CD4-positive, alpha-beta T cell (primary cell): ENCODE measurements around the gene RAB35. TPM values are rescaled to one million over a fixed set of nuclear protein-coding genes. Genes with fewer than 3 reads are reported as not detected.

Source experiments
- ATAC-seq: fragments of 200-7000 bp; cut with Tn5 transposase; one replicate; pipeline ENCODE4 v1.10.0; 2022; ENCODE audit warnings: mild to moderate bottlenecking; ENCODE audit not compliant: poor library complexity
- CTCF ChIA-PET: fragments of 350-600 bp; sonication (Branson Sonifier 250); formaldehyde crosslinking; loops from one replicate; lab custom pipeline; 2021; ENCODE audit warnings: antibody characterized with exemption, inconsistent platforms; lab: Charles Lee
- POLR2A ChIA-PET: fragments of 350-600 bp; sonication (Branson Sonifier 250); formaldehyde crosslinking; loops from one replicate; lab custom pipeline; 2021; ENCODE audit warnings: antibody characterized with exemption, inconsistent platforms; lab: Charles Lee
- DNase-seq, 14 experiments: peaks; one replicate each; pipeline ENCODE4 v3.0.0-alpha.2; 2013 to 2020; ENCODE audit warnings: mixed read lengths in 2 of 14
- H3K27ac ChIP-seq, 2 donors: one replicate each; pipeline versions ENCODE4 v1.5.1 to v1.7.0; 2013; ENCODE audit warnings: low read length in 2 of 2, low read depth in 1 of 2, mild to moderate bottlenecking in 1 of 2
- H3K27me3 ChIP-seq, 2 experiments: 1 replicate in 1 of 2; 2 replicates in 1 of 2; pipeline versions ENCODE4 v1.6.1 to v1.7.0; 2013; ENCODE audit warnings: low read length in 2 of 2, control low read depth in 1 of 2, mild to moderate bottlenecking in 1 of 2, moderate library complexity in 1 of 2; ENCODE audit not compliant: insufficient read depth in 2 of 2, control insufficient read depth in 1 of 2
- H3K36me3 ChIP-seq: one replicate; pipeline ENCODE4 v1.6.1; 2013; ENCODE audit warnings: low read length, control low read depth; ENCODE audit not compliant: insufficient read depth
- H3K4me1 ChIP-seq: one replicate; pipeline ENCODE4 v1.6.1; 2013; ENCODE audit warnings: low read length, control low read depth; ENCODE audit not compliant: insufficient read depth
- H3K4me3 ChIP-seq: one replicate; pipeline ENCODE4 v1.5.1; 2013; ENCODE audit warnings: mild to moderate bottlenecking, low read length, moderate library complexity
- H3K9me3 ChIP-seq, 2 experiments: 1 replicate in 1 of 2; 2 replicates in 1 of 2; pipeline versions ENCODE4 v1.6.1 to v1.7.0; 2013; ENCODE audit warnings: low read length in 2 of 2, mild to moderate bottlenecking in 2 of 2, control low read depth in 1 of 2, moderate library complexity in 1 of 2; ENCODE audit not compliant: control insufficient read depth in 1 of 2, insufficient read depth in 1 of 2
- H3K27ac Mint-ChIP-seq: one replicate; pipeline ENCODE4 v1.8.0; 2020; ENCODE audit warnings: mixed read lengths
- H3K27me3 Mint-ChIP-seq: one replicate; pipeline ENCODE4 v1.8.0; 2021; ENCODE audit warnings: mixed read lengths
- H3K36me3 Mint-ChIP-seq: one replicate; pipeline ENCODE4 v1.8.0; 2021; ENCODE audit warnings: low read depth, mixed read lengths
- H3K4me1 Mint-ChIP-seq: one replicate; pipeline ENCODE4 v1.8.0; 2021; ENCODE audit warnings: low read depth, mixed read lengths
- H3K4me3 Mint-ChIP-seq: one replicate; pipeline ENCODE4 v1.8.0; 2020; ENCODE audit warnings: mild to moderate bottlenecking, mixed read lengths
- H3K9me3 Mint-ChIP-seq: one replicate; pipeline ENCODE4 v1.8.0; 2020; ENCODE audit warnings: mixed read lengths
- intact Hi-C, 2 experiments: fragments of 100-400 bp; cut with DNase I in 1 of 2; cut with micrococcal nuclease in 1 of 2; formaldehyde crosslinking; loops; one replicate each; pipeline versions ENCODE4 v1.15.1 to v1.9.0; 2023 to 2025; cut with DNase I, micrococcal nuclease
- total RNA-seq, 174 experiments: library from RNA in 2 of 174; stranded (reverse) in 2 of 174; gene quantifications; one replicate each; pipeline ENCODE4 v1.2.3 and lab custom pipeline; 2021 to 2026
- TF ChIP-seq, protein P1 (sequence below): fragments of 200-600 bp; IDR thresholded peaks from one replicate; pipeline ENCODE4 v1.8.0; 2022; ENCODE audit warnings: antibody characterized with exemption, mild to moderate bottlenecking

Gene RAB35
- total RNA-seq, 2 experiments from 2014 or later: 49.7 to 53.8 TPM

DNA sequence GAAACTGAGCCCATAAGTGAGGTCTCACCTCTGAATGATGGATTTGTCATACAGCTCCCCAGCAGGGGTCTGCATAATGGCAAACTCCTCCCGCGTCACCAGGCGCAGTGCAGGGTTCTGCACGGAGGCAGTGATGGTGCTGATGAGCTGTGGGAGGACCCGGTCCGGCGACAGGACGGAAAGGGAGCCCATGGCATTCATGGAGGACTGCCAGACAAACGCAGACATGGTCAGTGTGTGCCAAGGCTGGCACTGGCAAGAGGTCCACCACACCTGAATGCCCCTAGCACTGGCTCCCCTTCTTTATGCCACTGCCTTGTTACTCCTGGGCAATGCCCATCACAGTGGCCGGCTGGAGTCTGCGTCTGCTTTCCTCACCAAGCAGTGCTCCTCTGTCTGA is 45.3 kb upstream of the RAB35 start:
- H3K9me3 Mint-ChIP-seq: no peaks in the 10 kb centered on the region
- Histone ChIP-seq H3K36me3 (peaks cover 79% of the 10 kb centered on the region), H3K27ac (no peak overlapping the region), H3K4me1 (no peaks in the 10 kb centered on the region), H3K4me3 (no peak overlapping the region), H3K27me3 (no peaks in the 10 kb centered on the region), H3K9me3 (no peaks in the 10 kb centered on the region)
- H3K36me3 Mint-ChIP-seq: peaks cover 82% of the 10 kb centered on the region
- ChIA-PET CTCF (no interaction called here), POLR2A (no interaction called here)
- H3K4me1 Mint-ChIP-seq: no peaks in the 10 kb centered on the region
- H3K27me3 Mint-ChIP-seq: no peaks in the 10 kb centered on the region
- no peak overlapping the region for H3K4me3 Mint-ChIP-seq
- no peak for ATAC-seq
- H3K27ac Mint-ChIP-seq: no peak overlapping the region
- TF ChIP-seq, protein P1, sequence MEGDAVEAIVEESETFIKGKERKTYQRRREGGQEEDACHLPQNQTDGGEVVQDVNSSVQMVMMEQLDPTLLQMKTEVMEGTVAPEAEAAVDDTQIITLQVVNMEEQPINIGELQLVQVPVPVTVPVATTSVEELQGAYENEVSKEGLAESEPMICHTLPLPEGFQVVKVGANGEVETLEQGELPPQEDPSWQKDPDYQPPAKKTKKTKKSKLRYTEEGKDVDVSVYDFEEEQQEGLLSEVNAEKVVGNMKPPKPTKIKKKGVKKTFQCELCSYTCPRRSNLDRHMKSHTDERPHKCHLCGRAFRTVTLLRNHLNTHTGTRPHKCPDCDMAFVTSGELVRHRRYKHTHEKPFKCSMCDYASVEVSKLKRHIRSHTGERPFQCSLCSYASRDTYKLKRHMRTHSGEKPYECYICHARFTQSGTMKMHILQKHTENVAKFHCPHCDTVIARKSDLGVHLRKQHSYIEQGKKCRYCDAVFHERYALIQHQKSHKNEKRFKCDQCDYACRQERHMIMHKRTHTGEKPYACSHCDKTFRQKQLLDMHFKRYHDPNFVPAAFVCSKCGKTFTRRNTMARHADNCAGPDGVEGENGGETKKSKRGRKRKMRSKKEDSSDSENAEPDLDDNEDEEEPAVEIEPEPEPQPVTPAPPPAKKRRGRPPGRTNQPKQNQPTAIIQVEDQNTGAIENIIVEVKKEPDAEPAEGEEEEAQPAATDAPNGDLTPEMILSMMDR: no peak
- no peak for DNase-seq
- intact Hi-C loops: no loop called here

DNA sequence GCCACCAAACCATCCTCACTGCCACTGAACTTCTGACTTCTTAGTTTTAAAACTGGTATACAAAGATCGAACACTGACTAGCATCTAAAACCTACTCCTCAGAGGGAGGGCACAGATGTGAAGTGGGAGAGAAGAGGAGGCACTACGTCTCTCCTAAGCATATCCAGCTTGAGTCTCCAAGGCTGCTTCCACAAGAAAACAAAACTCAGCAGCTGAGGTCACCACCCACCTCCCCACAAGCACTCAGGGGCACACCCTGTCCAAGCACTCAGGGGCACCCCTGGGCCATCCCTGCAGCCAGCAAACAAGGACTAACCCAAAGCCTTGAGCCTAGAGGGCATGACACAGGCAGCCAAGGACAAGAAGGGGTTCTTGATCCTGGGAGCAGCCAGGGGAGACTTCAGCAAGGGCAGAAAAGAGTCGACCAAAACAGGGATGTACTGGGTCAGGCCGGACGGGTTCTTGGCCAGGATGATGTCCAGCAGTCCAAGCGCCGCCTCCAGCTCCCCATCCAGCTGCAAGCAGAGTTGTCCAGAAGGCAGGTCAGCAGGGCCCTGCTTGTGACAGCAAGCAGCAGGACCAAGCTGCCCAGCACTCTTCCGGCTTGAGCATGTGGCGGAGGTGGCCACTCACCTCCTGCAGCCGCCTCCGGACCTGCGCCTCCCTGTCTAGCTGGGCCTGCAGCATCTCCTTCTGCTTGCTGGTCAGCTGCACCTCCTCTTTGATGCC is 43.1 kb upstream of the RAB35 start:
- intact Hi-C loops: no loop called here
- DNase-seq (no peak), ATAC-seq (no peak)
- Histone ChIP-seq H3K4me3 (no peak overlapping the region), H3K27ac (no peak overlapping the region), H3K27me3 (no peaks in the 10 kb centered on the region), H3K4me1 (no peaks in the 10 kb centered on the region), H3K9me3 (no peaks in the 10 kb centered on the region), H3K36me3 (peaks cover 98% of the 10 kb centered on the region)
- no peaks in the 10 kb centered on the region for H3K9me3 Mint-ChIP-seq
- ChIA-PET POLR2A (interaction anchor here (1.0 kb wide), 1 partner anchor 44 kb away, joined by 4 read pairs; no protein-coding TSS in a partner anchor), CTCF (no interaction called here)
- no peak overlapping the region for H3K4me3 Mint-ChIP-seq
- no peak overlapping the region for H3K27ac Mint-ChIP-seq
- TF ChIP-seq, protein P1: no peak
- peaks cover 95% of the 10 kb centered on the region for H3K36me3 Mint-ChIP-seq
- H3K4me1 Mint-ChIP-seq: no peaks in the 10 kb centered on the region
- no peaks in the 10 kb centered on the region for H3K27me3 Mint-ChIP-seq

DNA sequence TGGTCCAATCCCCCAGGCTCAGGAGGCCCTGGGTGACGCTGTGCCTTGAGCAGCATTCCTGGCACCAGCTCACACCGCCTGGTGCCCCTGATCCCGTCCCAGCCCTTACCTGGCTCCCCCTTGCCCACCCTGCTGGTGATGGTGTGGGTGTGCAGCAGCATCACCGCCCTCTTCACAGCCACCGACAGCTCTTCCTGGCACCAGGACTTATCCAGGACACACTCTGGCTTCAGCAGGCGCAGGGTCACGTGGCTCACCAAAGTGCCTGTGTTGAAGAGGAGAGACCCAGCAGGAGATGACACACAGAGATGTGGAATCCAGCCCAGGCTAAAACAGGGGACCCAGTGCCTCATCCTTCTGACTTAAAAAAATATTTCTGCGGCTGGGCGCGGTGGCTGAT is 41.8 kb upstream of the RAB35 start:
- Mint-ChIP-seq H3K27ac (no peak overlapping the region), H3K36me3 (peaks cover 95% of the 10 kb centered on the region), H3K9me3 (no peaks in the 10 kb centered on the region), H3K27me3 (no peaks in the 10 kb centered on the region), H3K4me1 (no peaks in the 10 kb centered on the region), H3K4me3 (no peak overlapping the region)
- H3K36me3 ChIP-seq: peaks cover 98% of the 10 kb centered on the region
- H3K4me3 ChIP-seq: no peak overlapping the region
- TF ChIP-seq, protein P1: no peak
- H3K4me1 ChIP-seq: no peaks in the 10 kb centered on the region
- DNase-seq (no peak), ATAC-seq (no peak)
- intact Hi-C loops: no loop called here
- ChIA-PET POLR2A (no interaction called here), CTCF (interaction anchor here (0.7 kb wide), 1 partner anchor 13 kb away, joined by 3 read pairs; no protein-coding TSS in a partner anchor)
- no peaks in the 10 kb centered on the region for H3K9me3 ChIP-seq
- no peak overlapping the region for H3K27ac ChIP-seq
- H3K27me3 ChIP-seq: no peaks in the 10 kb centered on the region
